Muscle of leg (tissue), 11 donors: Measurements from ENCODE around the gene COA5. TPM values are rescaled to one million over a fixed set of nuclear protein-coding genes. Genes with fewer than 3 reads are reported as not detected.
"Not testable (repeated sequence)": the region's sequence is repeated elsewhere in the genome, so short reads cannot be mapped to it uniquely, and the experiment has no call there.

Experiments
- DNase-seq: peaks from one replicate; pipeline ENCODE4 v3.0.0; 2013
- H3K27ac ChIP-seq: one replicate; pipeline ENCODE4 v1.5.1; 2013; ENCODE audit warnings: mild to moderate bottlenecking, low read length, control low read depth
- H3K27me3 ChIP-seq: one replicate; pipeline ENCODE4 v1.6.1; 2013; ENCODE audit warnings: low read length; ENCODE audit not compliant: control insufficient read depth, insufficient read depth
- H3K36me3 ChIP-seq: one replicate; pipeline ENCODE4 v1.6.1; 2013; ENCODE audit warnings: low read length; ENCODE audit not compliant: control insufficient read depth, insufficient read depth
- H3K4me1 ChIP-seq: one replicate; pipeline ENCODE4 v1.6.1; 2013; ENCODE audit warnings: low read length; ENCODE audit not compliant: control insufficient read depth, insufficient read depth
- H3K4me3 ChIP-seq: one replicate; pipeline ENCODE4 v1.5.1; 2013; ENCODE audit warnings: low read length, control low read depth
- H3K9me3 ChIP-seq: replicated peaks from 2 replicates; pipeline ENCODE4 v1.6.1; 2013; ENCODE audit warnings: low read depth, low read length; ENCODE audit not compliant: control insufficient read depth
- WGBS: methylation state at CpG from one replicate; pipeline ENCODE4 v1.1.5; 2013; ENCODE audit warnings: missing lambda C conversion rate; ENCODE audit not compliant: insufficient coverage; 5-methylcytosine and 5-hydroxymethylcytosine counted together
- polyA plus RNA-seq, 8 donors: library from polyadenylated mRNA; unstranded; fragments of 120-200 nt; gene quantifications; one replicate each; pipeline versions ENCODE4 v1.2.1 to v1.2.3, GENCODE V29; 2013; ENCODE audit warnings: inconsistent platforms in 1 of 8, low replicate concordance in 1 of 8; ENCODE audit not compliant: insufficient read length in 8 of 8, insufficient read depth in 1 of 8
- total RNA-seq: library from RNA; stranded (reverse); fragments of 120-200 nt; gene quantifications from one replicate; pipeline ENCODE4 v1.2.4, GENCODE V29; 2013

COA5 gene
- total and polyA plus RNA-seq, 9 donors, result 38.0 to 47.0 (median 42.9) TPM

DNA sequence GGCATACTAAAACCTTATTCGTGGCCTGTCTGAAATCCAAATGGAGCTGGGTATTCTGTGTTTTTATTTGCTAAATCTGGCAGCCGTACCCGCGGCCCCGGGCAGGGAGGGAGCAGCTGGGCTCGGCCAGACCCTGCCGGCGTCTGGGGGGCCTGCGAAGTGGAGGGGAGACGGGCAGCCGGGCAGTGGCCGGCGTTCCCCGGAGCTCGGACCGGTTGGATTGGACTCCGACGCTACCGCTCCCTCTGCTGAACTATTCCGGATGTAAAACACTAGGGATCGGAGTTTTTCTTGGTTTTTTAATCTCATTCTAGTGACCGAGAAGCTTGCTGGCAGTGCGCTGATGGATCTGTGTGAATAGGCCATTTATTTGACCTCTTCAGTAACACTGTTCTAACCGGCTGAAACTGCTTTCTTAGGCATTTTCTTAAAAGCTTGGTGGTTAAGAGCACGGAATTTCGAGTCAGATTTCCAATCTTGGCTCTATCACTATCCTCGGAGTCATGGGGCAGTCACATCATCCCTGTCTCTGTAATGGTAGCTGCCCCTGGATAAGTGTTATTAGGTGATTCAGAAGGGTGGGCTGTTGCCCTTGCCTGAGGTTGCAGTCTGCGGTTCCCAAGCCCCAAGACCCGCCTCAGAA, 771 bp upstream of the COA5 start:
- Histone ChIP-seq H3K4me3 (peak overlapping the region; percentile 82), H3K27ac (peak overlapping the region; percentile 90), H3K27me3 (no peaks in the 10 kb centered on the region), H3K36me3 (peaks cover 33% of the 10 kb centered on the region), H3K9me3 (no peaks in the 10 kb centered on the region), H3K4me1 (peaks cover 28% of the 10 kb centered on the region)
- under 1% methylated on average over 19 of the region's 29 CpGs for WGBS
- DNase-seq, result peak; percentile 53

DNA sequence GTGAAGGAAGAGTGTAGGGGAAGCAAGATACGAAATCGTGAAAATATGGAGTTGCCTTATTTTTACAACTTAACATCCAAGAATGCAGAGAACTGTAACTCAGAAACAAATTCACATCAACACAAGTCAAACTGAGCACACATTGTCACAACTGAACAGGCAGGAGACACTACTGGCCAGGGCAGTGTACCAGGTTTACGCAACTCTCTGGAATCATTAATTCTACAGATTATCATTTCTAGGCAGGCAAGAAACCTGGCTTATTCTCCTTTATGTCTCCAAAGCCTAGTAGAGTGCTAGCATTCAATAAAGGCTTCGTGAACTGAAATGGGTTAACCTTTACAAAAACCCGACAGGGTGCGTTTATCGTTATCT, 584 bp downstream of the COA5 start:
- Histone ChIP-seq H3K4me1 (peaks cover 28% of the 10 kb centered on the region), H3K36me3 (peaks cover 26% of the 10 kb centered on the region), H3K27ac (peak overlapping the region; percentile 90), H3K9me3 (no peaks in the 10 kb centered on the region), H3K4me3 (peak overlapping the region; percentile 82), H3K27me3 (no peaks in the 10 kb centered on the region)
- WGBS, result 0% methylated on average over 4 of the region's 7 CpGs
- DNase-seq, result no peak

DNA sequence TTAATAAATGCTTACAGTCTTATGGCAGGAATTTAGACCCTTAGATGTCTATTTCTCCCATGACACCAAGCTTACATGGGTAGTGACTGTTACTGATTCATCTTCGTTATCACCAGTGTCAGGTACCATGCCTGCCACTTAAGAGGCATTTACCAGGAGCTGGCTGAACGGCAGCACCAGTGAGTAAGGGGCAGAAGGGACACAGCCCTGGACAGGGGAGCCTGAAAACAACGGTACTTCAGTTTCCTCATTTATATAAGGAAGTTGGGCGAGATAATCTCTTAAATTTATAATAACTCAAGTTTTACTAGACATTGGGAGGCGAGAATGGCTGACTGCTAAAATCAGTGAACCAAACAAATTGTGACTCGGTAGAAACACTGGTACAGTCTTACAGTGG, 1.2 kb downstream of the COA5 start:
- H3K36me3 ChIP-seq, result peaks cover 25% of the 10 kb centered on the region
- peak overlapping the region; percentile 82 for H3K4me3 ChIP-seq
- H3K9me3 ChIP-seq, result no peaks in the 10 kb centered on the region
- no peak overlapping the region for H3K27ac ChIP-seq
- peaks cover 28% of the 10 kb centered on the region for H3K4me1 ChIP-seq
- no peaks in the 10 kb centered on the region for H3K27me3 ChIP-seq
- no peak for DNase-seq
- WGBS, result no CpG with 5 or more reads among the region's 6 CpGs

DNA sequence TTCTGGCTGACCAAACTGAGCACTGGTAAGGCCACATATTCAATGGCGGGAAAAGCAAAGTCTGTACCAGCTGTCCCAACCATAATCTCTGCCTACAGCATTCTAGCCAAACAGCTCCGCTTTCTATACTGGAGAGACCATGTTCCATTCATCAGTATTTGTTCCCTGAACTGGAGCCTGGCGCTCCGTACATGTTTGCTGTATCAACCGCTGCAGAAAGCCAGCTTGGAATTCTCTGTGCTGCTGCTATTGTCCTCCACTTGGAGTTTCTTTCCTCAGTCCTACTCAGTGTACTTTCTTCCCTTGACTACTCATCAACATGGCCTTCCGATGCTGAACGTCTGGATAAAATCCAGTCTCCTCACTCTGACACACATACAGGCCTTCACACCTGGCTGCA, 1.9 kb downstream of the COA5 start:
- no peak for DNase-seq
- 83% methylated on average over 7 of the region's 7 CpGs for whole genome bisulfite sequencing
- Histone ChIP-seq H3K4me3 (no peak overlapping the region), H3K4me1 (peaks cover 28% of the 10 kb centered on the region), H3K27me3 (no peaks in the 10 kb centered on the region), H3K9me3 (no peaks in the 10 kb centered on the region), H3K27ac (no peak overlapping the region), H3K36me3 (peaks cover 28% of the 10 kb centered on the region)

DNA sequence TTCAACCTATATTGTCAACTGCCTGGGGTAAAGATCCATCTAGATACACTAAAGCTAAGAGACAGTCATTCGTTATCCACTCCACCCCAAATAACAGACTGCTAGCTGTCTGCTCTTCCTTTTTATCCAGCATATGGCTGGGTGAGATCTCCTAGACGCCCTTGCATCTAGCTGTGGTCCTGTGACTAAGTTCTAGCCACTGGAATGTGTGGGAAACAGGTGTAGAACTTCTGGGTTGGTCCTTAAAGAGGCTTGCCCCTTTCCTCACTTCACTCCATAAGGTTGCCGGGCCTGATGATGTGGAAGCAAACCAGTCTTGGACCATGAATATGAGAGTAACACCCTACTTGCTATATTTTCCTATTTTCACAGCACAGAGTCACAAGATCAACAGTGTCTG, 3.2 kb downstream of the COA5 start:
- H3K4me1 ChIP-seq, result peaks cover 24% of the 10 kb centered on the region

DNA sequence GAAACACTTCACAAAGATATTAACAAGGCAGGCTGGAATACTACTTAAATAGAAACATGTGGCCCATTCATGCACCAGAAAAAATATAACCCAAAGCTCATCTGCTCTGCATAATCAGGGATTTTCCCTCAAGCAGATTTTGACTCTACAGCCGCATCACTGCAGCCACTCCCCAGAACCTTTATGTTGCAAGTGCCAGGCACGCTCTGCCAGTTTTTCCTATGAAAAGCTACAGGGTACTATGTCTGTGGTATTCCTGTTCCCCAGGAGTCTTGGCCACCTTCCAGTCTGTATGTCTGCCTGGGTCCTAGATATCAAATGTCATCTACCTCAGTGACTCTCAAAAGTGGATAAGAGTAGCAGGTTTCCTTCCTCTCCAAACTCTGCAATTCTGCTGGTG, 3.8 kb downstream of the COA5 start:
- Histone ChIP-seq H3K27me3 (no peaks in the 10 kb centered on the region), H3K36me3 (peaks cover 23% of the 10 kb centered on the region), H3K9me3 (no peaks in the 10 kb centered on the region), H3K4me1 (peaks cover 21% of the 10 kb centered on the region), H3K4me3 (no peak overlapping the region), H3K27ac (no peak overlapping the region)
- no peak for DNase-seq
- WGBS, result 100% methylated on average over 1 of the region's 2 CpGs

More for the DNA sequence above, 3.2 kb downstream of the COA5 start:
- H3K4me3 ChIP-seq, result no peak overlapping the region
- no peaks in the 10 kb centered on the region for H3K27me3 ChIP-seq
- WGBS, result 100% methylated on average over 1 of the region's 3 CpGs
- H3K9me3 ChIP-seq, result no peaks in the 10 kb centered on the region
- DNase-seq, result no peak
- peaks cover 19% of the 10 kb centered on the region for H3K36me3 ChIP-seq
- H3K27ac ChIP-seq, result no peak overlapping the region

DNA sequence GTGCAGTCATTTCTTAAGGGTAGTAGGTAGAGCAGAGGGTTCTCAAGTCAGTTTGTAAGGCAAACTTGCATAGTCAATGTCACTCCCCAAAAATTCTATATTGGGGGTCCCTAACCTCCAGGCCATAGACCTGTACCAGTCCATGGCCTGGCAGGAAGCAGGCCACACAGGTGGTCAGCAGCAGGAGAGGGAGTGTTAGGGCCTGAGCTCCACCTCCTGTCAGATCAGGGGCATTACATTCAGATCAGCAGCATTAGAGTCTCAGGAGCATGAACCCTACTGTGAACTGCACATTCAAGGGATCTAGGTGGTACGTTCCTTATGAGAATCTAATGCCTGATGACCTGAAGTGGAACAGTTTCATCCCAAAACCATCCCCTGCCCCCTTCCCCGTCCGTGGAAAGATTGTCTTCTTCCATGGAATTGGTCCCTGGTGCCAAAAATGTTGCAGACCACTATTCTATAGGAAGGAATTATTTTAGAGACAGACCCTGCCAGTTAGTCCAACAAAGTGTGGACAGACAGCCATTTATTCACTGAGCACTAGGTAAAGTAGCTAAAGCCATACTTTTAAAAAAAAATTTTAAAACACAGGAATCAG, 6.7 kb downstream of the COA5 start:
- Histone ChIP-seq H3K4me3 (no peak overlapping the region), H3K27ac (no peak overlapping the region), H3K4me1 (peaks cover 6% of the 10 kb centered on the region), H3K9me3 (no peaks in the 10 kb centered on the region), H3K36me3 (peaks cover 29% of the 10 kb centered on the region), H3K27me3 (no peaks in the 10 kb centered on the region)
- peak; percentile 11 for DNase-seq
- WGBS, result 100% methylated on average over 1 of the region's 3 CpGs

DNA sequence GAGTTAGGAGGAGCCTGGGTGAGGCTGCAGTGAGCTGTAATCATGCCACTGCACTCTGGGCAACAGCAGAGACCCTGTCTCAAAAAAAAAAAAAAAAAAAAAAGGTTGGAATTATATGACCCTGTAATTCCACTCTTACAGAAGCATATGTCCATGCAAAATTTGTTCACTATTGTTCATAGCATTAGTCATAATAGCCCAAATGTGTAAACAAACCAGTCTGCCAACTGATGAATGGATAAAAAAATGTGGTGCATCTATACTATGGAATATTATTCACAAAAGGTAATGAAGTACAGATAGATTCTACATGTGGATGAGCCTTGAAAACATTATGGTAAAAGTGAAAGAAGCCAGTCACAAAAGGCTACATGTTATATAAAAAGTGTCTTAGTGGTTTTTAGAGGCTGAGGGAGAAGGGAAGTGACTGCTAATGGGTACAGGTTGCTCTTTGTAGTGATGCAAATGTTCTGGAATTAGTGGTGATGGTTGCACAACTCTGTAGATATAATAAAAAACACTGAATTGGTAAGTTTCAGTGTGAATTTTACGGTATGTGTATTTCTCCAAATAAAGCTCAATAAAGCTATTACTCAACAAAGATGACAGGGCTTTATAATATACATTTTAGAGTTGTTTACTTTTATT, 9.4 kb downstream of the COA5 start:
- Histone ChIP-seq H3K27me3 (no peaks in the 10 kb centered on the region), H3K36me3 (peaks cover 26% of the 10 kb centered on the region), H3K4me1 (no peaks in the 10 kb centered on the region), H3K4me3 (no peak overlapping the region), H3K27ac (no peak overlapping the region), H3K9me3 (no peaks in the 10 kb centered on the region)
- DNase-seq, result no peak
- WGBS, result no CpG with 5 or more reads among the region's 1 CpG

DNA sequence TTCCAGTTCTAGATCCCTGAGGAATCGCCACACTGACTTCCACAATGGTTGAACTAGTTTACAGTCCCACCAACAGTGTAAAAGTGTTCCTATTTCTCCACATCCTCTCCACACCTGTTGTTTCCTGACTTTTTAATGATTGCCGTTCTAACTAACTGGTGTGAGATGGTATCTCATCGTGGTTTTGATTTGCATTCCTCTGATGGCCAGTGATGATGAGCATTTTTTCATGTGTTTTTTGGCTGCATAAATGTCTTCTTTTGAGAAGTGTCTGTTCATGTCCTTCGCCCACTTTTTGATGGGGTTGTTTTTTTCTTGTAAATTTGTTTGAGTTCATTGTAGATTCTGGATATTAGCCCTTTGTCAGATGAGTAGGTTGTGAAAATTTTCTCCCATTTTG, 13.6 kb downstream of the COA5 start:
- not testable (repeated sequence) for H3K27me3 ChIP-seq, H3K27ac ChIP-seq, DNase-seq, H3K9me3 ChIP-seq, H3K4me1 ChIP-seq, H3K4me3 ChIP-seq
- WGBS, result no CpG with 5 or more reads among the region's 4 CpGs
- peaks cover 13% of the 10 kb centered on the region for H3K36me3 ChIP-seq

DNA sequence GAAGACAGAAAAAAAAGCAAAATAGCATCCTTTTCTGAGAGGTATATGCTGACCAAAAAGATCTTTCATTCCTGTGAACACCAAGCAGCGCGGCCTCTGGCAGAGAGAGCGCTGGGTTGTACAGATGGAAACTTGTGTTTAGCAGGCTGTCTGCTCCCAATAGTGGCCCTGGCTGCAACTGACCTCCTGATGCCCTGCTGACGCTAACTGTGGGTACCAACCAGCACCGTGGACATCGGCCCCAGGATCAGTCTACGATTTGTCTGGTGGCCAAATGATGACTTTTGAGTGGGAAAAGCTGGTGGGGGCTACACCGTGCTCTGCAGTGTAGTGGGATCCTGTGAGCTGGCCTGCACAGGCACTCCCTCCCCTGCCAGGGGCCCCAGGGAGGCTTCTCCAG, 15.7 kb downstream of the COA5 start:
- no peak for DNase-seq
- Histone ChIP-seq H3K9me3 (no peaks in the 10 kb centered on the region), H3K4me3 (no peak overlapping the region), H3K27me3 (no peaks in the 10 kb centered on the region), H3K36me3 (peaks cover 7% of the 10 kb centered on the region), H3K27ac (no peak overlapping the region), H3K4me1 (no peaks in the 10 kb centered on the region)
- WGBS, result 100% methylated on average over 4 of the region's 8 CpGs
